ENCODE measurements around the gene PDZK1IP1.
"Not testable (repeated sequence)": the region's sequence is repeated elsewhere in the genome, so short reads cannot be mapped to it uniquely, and the experiment has no call there.

PDZK1IP1 gene

GRCh38 chr1:47147047-47147785, 42.6 kb downstream of the PDZK1IP1 start:
- TF ChIP-seq CTCF (IDR thresholded peaks at IDR 0.05; ENCODE audit: insufficient read depth, low read length, poor library complexity, severe bottlenecking) = no peak
- H3K36me3 ChIP-seq (ENCODE audit: control insufficient read depth, insufficient read depth, low read length) = no peaks in the 10 kb centered on the region; the same call in 1 of the 2 replicates
- no peak for DNase-seq (ENCODE audit: extremely low read depth, insufficient read length)
- no peaks in the 10 kb centered on the region for H3K27me3 ChIP-seq (replicated peaks; ENCODE audit: control insufficient read depth, insufficient read depth, low read length)
- H3K4me3 ChIP-seq (replicated peaks; ENCODE audit: low read depth, low read length) = no peak overlapping the region

- H3K36me3 ChIP-seq (ENCODE audit: control insufficient read depth, insufficient read depth, low read length); DNase-seq (ENCODE audit: extremely low read depth, insufficient read length); H3K27me3 ChIP-seq (replicated peaks; ENCODE audit: control insufficient read depth, insufficient read depth, low read length); H3K4me3 ChIP-seq (replicated peaks; ENCODE audit: low read depth, low read length): not testable (repeated sequence)
Observed at GRCh38 chr1:47146495-47146894, 43.3 kb downstream of the PDZK1IP1 start.

GRCh38 chr1:47143654-47144053, 46.2 kb downstream of the PDZK1IP1 start:
- H3K27me3 ChIP-seq (replicated peaks; ENCODE audit: control insufficient read depth, insufficient read depth, low read length); H3K36me3 ChIP-seq (ENCODE audit: control insufficient read depth, insufficient read depth, low read length); H3K4me3 ChIP-seq (replicated peaks; ENCODE audit: low read depth, low read length); DNase-seq (ENCODE audit: extremely low read depth, insufficient read length): not testable (repeated sequence)
- TF ChIP-seq CTCF (IDR thresholded peaks at IDR 0.05; ENCODE audit: insufficient read depth, low read length, poor library complexity, severe bottlenecking) = peak; percentile 33

GRCh38 chr1:47140358-47140757, 49.5 kb downstream of the PDZK1IP1 start:
- DNase-seq (ENCODE audit: extremely low read depth, insufficient read length); H3K36me3 ChIP-seq (ENCODE audit: control insufficient read depth, insufficient read depth, low read length); H3K27me3 ChIP-seq (replicated peaks; ENCODE audit: control insufficient read depth, insufficient read depth, low read length); H3K4me3 ChIP-seq (replicated peaks; ENCODE audit: low read depth, low read length): not testable (repeated sequence)

GRCh38 chr1:47137925-47138615, 51.8 kb downstream of the PDZK1IP1 start:
- no peak for TF ChIP-seq CTCF (IDR thresholded peaks at IDR 0.05; ENCODE audit: insufficient read depth, low read length, poor library complexity, severe bottlenecking)
- H3K36me3 ChIP-seq (ENCODE audit: control insufficient read depth, insufficient read depth, low read length) = no peaks in the 10 kb centered on the region
- no peaks in the 10 kb centered on the region for H3K27me3 ChIP-seq (replicated peaks; ENCODE audit: control insufficient read depth, insufficient read depth, low read length)
- no peak overlapping the region for H3K4me3 ChIP-seq (replicated peaks; ENCODE audit: low read depth, low read length)
- DNase-seq (ENCODE audit: extremely low read depth, insufficient read length) = no peak

- H3K4me3 ChIP-seq (replicated peaks; ENCODE audit: low read depth, low read length) = no peak within 1 kb of the TSS
- H3K36me3 ChIP-seq (ENCODE audit: control insufficient read depth, insufficient read depth, low read length) = no peaks in the 10 kb centered on the region
- no peaks in the 10 kb centered on the region for H3K27me3 ChIP-seq (replicated peaks; ENCODE audit: control insufficient read depth, insufficient read depth, low read length)
- no peak for DNase-seq (ENCODE audit: extremely low read depth, insufficient read length)
- no peak for TF ChIP-seq CTCF (IDR thresholded peaks at IDR 0.05; ENCODE audit: insufficient read depth, low read length, poor library complexity, severe bottlenecking)
Observed at GRCh38 chr1:47137198-47137597, 52.6 kb downstream of the PDZK1IP1 start, which contains the start of gene CYP4A22. Gene CYP4A22 (plus strand): TSS chr1:47137441. CDS start chr1:47137486, 45 bp downstream.
